Osteoblast (primary cell): ENCODE measurements around the gene TEX35. TPM values are rescaled to one million over a fixed set of nuclear protein-coding genes. Genes with fewer than 3 reads are reported as not detected.

Experiments used
- DNase-seq: peaks from one replicate; pipeline ENCODE4 v3.0.0; 2011; ENCODE audit warnings: low spot score, mixed read lengths; ENCODE audit not compliant: insufficient read length; ENCODE audit errors: missing footprints
- H2AFZ ChIP-seq: 2 replicates; pipeline ENCODE4 v1.6.0; 2011; ENCODE audit warnings: mild to moderate bottlenecking, low read length
- H3K27ac ChIP-seq: 2 replicates; pipeline ENCODE4 v1.5.1; 2011; ENCODE audit warnings: mild to moderate bottlenecking, low read depth, low read length, moderate library complexity
- H3K27me3 ChIP-seq: 2 replicates; pipeline ENCODE4 v1.6.0; 2012; ENCODE audit warnings: mild to moderate bottlenecking, control low read depth, inconsistent platforms, low read length, moderate library complexity; ENCODE audit not compliant: insufficient read depth
- H3K36me3 ChIP-seq: 2 replicates; pipeline ENCODE4 v1.5.1; 2011; ENCODE audit warnings: mild to moderate bottlenecking, low read length, control low read depth, moderate library complexity; ENCODE audit not compliant: insufficient read depth
- H3K4me1 ChIP-seq: 2 replicates; pipeline ENCODE4 v1.5.1; 2011; ENCODE audit warnings: mild to moderate bottlenecking, low read length, control low read depth, moderate library complexity; ENCODE audit not compliant: insufficient read depth
- H3K4me2 ChIP-seq: 2 replicates; pipeline ENCODE4 v1.6.0; 2011; ENCODE audit warnings: mild to moderate bottlenecking, low read length; ENCODE audit not compliant: insufficient read depth
- H3K4me3 ChIP-seq: fragments of 200-600 bp; sonication (generic); 3 replicates; pipeline ENCODE4 v1.5.1; 2012; ENCODE audit warnings: mild to moderate bottlenecking, low read length, inconsistent platforms; ENCODE audit not compliant: insufficient read depth
- H3K79me2 ChIP-seq: 2 replicates; pipeline ENCODE4 v1.6.0; 2012; ENCODE audit warnings: mild to moderate bottlenecking, low read length, control low read depth, inconsistent platforms; ENCODE audit not compliant: insufficient read depth
- H3K9me3 ChIP-seq: 2 replicates; pipeline ENCODE4 v1.5.1; 2011; ENCODE audit warnings: low read depth, low read length, control low read depth
- H4K20me1 ChIP-seq: 2 replicates; pipeline ENCODE4 v1.6.0; 2012; ENCODE audit warnings: mild to moderate bottlenecking, low read length, control low read depth; ENCODE audit not compliant: insufficient read depth
- total RNA-seq: library from RNA; depleted of rRNA; stranded (reverse); fragments of >200 nt; gene quantifications from 2 replicates; pipeline ENCODE4 v1.2.3, GENCODE V29; 2012
- TF ChIP-seq, protein P1 (sequence below): IDR thresholded peaks from 2 replicates; pipeline ENCODE4 v1.5.1; 2011; ENCODE audit warnings: mild to moderate bottlenecking, low read depth, low read length, moderate library complexity; ENCODE audit errors: extremely low read depth

The TEX35 gene
- total RNA-seq, 1 donor = not detected

DNA sequence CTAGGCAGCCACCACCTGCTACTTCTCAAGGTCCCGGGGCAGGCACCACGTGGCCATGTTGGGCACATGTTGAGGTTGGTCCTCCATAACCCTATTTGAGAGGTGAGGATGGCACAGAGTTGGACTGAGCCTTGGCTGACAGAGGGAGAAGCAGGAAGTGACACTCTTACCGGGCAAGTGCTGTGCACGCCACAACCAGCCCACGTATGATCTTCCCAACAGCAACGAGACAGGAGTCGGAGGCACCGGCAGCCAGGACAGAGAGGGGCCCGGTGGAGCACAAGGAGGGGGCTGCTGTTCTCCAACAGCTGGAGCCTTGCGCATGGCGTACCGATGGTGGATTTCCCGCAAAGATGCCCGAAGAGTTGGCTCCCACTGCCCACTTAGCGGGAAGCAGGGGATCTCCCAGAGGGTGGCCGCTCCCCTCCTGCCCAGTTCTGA is 19.6 kb upstream of the TEX35 start:
- Histone ChIP-seq H2AFZ (no peak overlapping the region), H3K79me2 (no peaks in the 10 kb centered on the region), H3K9me3 (no peaks in the 10 kb centered on the region), H3K27me3 (no peaks in the 10 kb centered on the region), H3K4me3 (no peak overlapping the region), H3K36me3 (no peaks in the 10 kb centered on the region), H3K4me1 (no peaks in the 10 kb centered on the region), H3K4me2 (no peak overlapping the region), H3K27ac (no peak overlapping the region), H4K20me1 (no peaks in the 10 kb centered on the region)
- DNase-seq = peak; percentile 68
- TF ChIP-seq, protein P1, sequence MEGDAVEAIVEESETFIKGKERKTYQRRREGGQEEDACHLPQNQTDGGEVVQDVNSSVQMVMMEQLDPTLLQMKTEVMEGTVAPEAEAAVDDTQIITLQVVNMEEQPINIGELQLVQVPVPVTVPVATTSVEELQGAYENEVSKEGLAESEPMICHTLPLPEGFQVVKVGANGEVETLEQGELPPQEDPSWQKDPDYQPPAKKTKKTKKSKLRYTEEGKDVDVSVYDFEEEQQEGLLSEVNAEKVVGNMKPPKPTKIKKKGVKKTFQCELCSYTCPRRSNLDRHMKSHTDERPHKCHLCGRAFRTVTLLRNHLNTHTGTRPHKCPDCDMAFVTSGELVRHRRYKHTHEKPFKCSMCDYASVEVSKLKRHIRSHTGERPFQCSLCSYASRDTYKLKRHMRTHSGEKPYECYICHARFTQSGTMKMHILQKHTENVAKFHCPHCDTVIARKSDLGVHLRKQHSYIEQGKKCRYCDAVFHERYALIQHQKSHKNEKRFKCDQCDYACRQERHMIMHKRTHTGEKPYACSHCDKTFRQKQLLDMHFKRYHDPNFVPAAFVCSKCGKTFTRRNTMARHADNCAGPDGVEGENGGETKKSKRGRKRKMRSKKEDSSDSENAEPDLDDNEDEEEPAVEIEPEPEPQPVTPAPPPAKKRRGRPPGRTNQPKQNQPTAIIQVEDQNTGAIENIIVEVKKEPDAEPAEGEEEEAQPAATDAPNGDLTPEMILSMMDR = no peak

DNA sequence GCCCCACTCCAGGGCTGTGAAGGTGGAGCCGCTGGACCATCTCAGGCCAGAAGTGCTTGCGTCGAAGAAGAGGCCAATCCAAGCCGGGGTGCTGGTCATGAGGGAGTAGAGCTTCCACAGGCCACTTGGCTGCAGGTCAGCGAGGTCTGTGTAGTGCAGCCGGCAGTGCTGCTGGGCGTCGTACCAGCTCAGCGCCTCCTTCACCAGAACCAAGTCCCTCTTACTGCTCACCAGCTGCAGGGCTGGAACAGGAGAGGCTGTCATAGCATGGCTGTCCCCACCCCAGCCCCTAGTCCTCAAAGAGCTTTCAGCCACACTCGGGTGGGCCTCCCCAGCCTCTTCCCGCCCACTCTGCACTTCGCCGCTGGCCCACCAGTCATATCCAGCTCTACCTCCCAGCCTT is 18.3 kb upstream of the TEX35 start:
- Histone ChIP-seq H3K79me2 (no peaks in the 10 kb centered on the region), H3K9me3 (no peaks in the 10 kb centered on the region), H4K20me1 (no peaks in the 10 kb centered on the region), H3K4me1 (no peaks in the 10 kb centered on the region), H2AFZ (no peak overlapping the region), H3K4me2 (no peak overlapping the region), H3K27me3 (no peaks in the 10 kb centered on the region), H3K4me3 (no peak overlapping the region), H3K36me3 (no peaks in the 10 kb centered on the region), H3K27ac (no peak overlapping the region)
- TF ChIP-seq, protein P1 = no peak
- DNase-seq = no peak

DNA sequence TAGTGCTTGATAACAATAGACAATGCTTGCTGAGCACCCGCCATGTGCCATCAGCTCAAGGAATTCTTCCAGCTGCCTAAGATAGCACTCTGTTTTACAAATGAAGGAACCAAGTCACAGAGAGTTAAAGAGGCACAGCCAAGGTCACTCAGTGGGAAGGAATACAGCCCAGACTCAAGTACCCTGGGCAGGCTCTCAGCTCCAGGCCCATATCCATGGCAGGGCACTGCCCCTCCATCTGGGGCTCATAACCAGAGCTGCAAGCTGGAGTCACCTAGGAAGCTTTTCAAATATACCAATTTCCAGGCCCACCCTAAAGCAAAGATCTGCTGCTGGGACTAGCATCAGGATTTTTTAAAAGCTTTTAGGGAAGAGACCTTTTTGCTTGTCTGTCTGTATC is 17.8 kb upstream of the TEX35 start:
- H3K9me3 ChIP-seq = no peaks in the 10 kb centered on the region
- DNase-seq = peak; percentile 75
- H3K36me3 ChIP-seq = no peaks in the 10 kb centered on the region
- H4K20me1 ChIP-seq = no peaks in the 10 kb centered on the region
- no peak overlapping the region for H3K27ac ChIP-seq
- H3K27me3 ChIP-seq = no peaks in the 10 kb centered on the region
- H3K79me2 ChIP-seq = no peaks in the 10 kb centered on the region
- no peak overlapping the region for H2AFZ ChIP-seq
- TF ChIP-seq, protein P1 = no peak
- H3K4me3 ChIP-seq = no peak overlapping the region
- no peaks in the 10 kb centered on the region for H3K4me1 ChIP-seq
- no peak overlapping the region for H3K4me2 ChIP-seq

DNA sequence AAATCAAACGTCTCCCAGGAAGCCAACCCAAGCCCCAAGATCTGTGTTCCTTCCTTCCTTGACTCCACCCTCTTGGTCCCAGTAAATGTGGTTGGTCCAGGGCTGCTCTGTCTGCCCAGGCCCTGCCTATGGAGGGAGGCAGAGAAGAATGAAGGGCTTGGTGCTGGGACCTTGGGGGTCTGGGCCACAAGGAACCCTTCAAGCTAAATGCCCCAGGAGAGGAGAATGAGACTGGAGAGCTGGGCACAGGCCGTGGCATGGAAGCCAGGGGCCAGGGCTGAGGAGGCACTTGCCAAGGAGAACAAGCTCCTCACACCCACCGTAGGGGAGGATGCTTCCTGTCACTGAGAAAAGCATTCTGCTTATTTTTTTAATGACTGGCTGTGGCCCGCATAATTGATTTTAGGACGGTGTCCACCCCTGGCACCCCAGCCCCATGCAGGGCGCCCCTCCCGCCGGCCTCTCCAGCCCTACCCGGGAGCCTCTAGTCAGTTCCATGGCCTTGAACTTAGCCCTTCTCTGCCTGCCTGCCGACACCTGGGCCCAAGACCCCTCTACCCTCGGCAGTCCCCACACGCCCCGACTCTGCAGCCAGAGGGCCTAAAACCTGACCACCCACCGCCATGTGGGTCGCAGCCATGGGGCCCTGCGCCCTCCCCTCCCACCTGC is 17.0 kb upstream of the TEX35 start:
- TF ChIP-seq, protein P1 = no peak
- peak; percentile 63 for DNase-seq
- Histone ChIP-seq H2AFZ (no peak overlapping the region), H3K9me3 (no peaks in the 10 kb centered on the region), H3K27me3 (no peaks in the 10 kb centered on the region), H3K27ac (no peak overlapping the region), H3K4me1 (no peaks in the 10 kb centered on the region), H3K4me2 (no peak overlapping the region), H3K4me3 (no peak overlapping the region), H3K36me3 (no peaks in the 10 kb centered on the region), H3K79me2 (no peaks in the 10 kb centered on the region), H4K20me1 (no peaks in the 10 kb centered on the region)
